Activated CD8-positive, alpha-beta T cell treated with anti-CD3 and anti-CD28 coated beads, Interleukin-2, amount 10 ng/mL, durations not matched to agents 7 days and 5 days (primary cell): ENCODE results near the gene NBDY. TPM values are rescaled to one million over a fixed set of nuclear protein-coding genes. Genes with fewer than 3 reads are reported as not detected.

ENCODE experiments used
- ATAC-seq: fragments of 150-1000 bp; cut with Tn5 transposase; one replicate; pipeline ENCODE4 v1.10.0; 2021; ENCODE audit warnings: moderate library complexity
- CTCF ChIA-PET: fragments of 350-600 bp; sonication (Branson Sonifier 250); formaldehyde crosslinking; loops from one replicate; lab custom pipeline; 2021; ENCODE audit warnings: antibody characterized with exemption; lab: Charles Lee
- POLR2A ChIA-PET: fragments of 350-600 bp; sonication (Branson Sonifier 250); formaldehyde crosslinking; loops from one replicate; lab custom pipeline; 2021; ENCODE audit warnings: antibody characterized with exemption; lab: Charles Lee
- DNase-seq: peaks from one replicate; pipeline ENCODE4 v3.0.0-alpha.2; 2020
- H3K27ac Mint-ChIP-seq: one replicate; pipeline ENCODE4 v1.8.0; 2021; ENCODE audit warnings: mild to moderate bottlenecking, mixed read lengths
- H3K27me3 Mint-ChIP-seq: one replicate; pipeline ENCODE4 v1.8.0; 2021; ENCODE audit warnings: low read depth, mixed read lengths
- H3K36me3 Mint-ChIP-seq: one replicate; pipeline ENCODE4 v1.8.0; 2021; ENCODE audit warnings: low read depth, mixed read lengths
- H3K4me1 Mint-ChIP-seq: one replicate; pipeline ENCODE4 v1.8.0; 2021; ENCODE audit warnings: low read depth, mixed read lengths
- H3K4me3 Mint-ChIP-seq: one replicate; pipeline ENCODE4 v1.8.0; 2021; ENCODE audit warnings: mild to moderate bottlenecking, mixed read lengths
- H3K9me3 Mint-ChIP-seq: one replicate; pipeline ENCODE4 v1.8.0; 2022; ENCODE audit warnings: mixed read lengths; ENCODE audit not compliant: insufficient read depth
- total RNA-seq, 2 experiments: library from RNA; stranded (reverse); gene quantifications; one replicate each; pipeline ENCODE4 v1.2.3, GENCODE V29; 2021

Gene NBDY
- total RNA-seq, 2 experiments from 2014 or later = 28.6 to 31.2 TPM

DNA sequence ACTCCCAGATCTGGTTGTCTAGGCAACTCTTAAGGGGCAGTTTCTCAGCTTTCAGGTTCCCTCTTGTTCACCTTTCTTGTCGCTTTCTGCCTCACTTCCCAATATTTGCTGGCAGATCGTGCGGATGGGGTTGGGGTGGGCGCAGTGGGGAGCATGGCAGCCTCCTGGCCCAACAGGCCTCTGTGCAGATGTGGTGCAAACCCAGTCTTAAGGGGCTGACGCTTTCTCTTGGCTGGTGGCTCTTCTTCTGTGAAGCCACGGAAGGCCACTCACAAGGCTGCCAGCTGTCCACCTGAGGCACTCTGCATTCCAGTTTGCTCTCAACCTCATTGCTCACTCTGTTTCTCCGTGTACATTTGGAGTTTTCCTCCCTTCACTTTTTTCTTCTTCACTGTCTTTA, 61.7 kb downstream of the NBDY start:
- CTCF ChIA-PET = no interaction called here
- no peak for DNase-seq

DNA sequence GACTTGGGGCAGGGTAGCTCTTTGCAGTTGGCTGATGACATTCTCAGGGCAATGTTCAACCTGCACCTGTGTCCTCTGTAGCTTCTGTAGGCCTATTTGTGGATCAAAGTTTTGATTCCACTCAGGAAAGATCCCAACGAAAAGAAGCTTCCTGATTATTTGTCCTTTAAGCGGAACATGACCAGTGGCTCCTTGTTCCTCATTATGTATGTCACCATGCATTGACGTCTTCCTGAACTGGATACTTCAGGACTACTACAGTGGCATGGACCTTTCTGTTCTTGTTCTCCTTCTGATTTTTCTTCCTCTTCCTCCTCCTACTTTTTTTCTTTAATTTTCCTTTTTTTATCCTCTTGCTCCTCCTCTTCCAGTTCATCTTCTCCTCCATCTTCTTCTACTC, 62.4 kb downstream of the NBDY start:
- no peak overlapping the region for H3K4me3 Mint-ChIP-seq
- CTCF ChIA-PET = no interaction called here

More for the DNA sequence above, 61.7 kb downstream of the NBDY start:
- H3K27ac Mint-ChIP-seq = no peak overlapping the region
- POLR2A ChIA-PET = no interaction called here
- no peaks in the 10 kb centered on the region for H3K27me3 Mint-ChIP-seq
- no peaks in the 10 kb centered on the region for H3K9me3 Mint-ChIP-seq
- no peak for ATAC-seq
- no peak overlapping the region for H3K4me3 Mint-ChIP-seq
- H3K4me1 Mint-ChIP-seq = peaks cover 9% of the 10 kb centered on the region
- H3K36me3 Mint-ChIP-seq = peaks cover 6% of the 10 kb centered on the region

DNA sequence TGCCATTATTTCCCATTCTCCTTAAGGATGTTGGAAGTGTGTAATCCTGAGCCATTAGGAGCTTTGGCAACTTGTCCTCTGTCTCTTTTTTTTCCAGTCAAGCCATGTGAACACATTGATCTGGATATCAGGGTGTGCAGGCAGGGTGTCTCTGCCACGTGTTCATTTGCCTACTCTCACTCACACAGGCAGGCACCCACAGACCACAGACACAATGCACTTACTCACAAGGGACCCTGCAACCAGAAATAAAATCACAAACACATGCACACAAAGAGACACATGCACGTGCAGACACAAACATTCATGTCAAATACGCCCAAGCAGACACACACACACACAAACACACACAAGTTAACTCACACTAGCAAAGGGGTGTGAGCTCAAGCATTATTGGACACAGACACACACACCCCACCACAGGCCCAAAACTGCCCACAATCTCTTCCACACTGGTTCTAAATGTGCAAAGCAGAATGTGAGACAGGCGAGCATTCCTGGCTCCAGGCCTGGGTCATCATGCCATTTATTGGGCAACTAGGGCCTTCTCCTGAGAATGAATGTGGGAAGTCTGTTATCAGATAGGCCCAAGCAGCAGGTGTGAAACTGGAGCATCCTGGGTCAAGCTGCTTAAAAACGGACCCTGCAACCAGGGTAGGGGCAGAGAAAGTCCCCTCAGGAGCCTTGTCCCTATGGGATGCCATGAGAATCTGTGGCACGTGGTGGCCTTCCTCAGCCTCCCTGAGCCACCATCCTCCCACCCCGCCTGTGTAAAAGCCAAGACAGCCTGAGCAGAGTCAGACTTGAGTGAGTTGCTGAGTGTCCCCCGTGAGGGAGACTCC, 63.4 kb downstream of the NBDY start:
- POLR2A ChIA-PET = no interaction called here
- Mint-ChIP-seq H3K36me3 (peaks cover 2% of the 10 kb centered on the region), H3K4me3 (no peak overlapping the region), H3K9me3 (no peaks in the 10 kb centered on the region), H3K27me3 (no peaks in the 10 kb centered on the region), H3K4me1 (peaks cover 11% of the 10 kb centered on the region), H3K27ac (no peak overlapping the region)
- CTCF ChIA-PET = no interaction called here
- ATAC-seq = no peak
- DNase-seq = no peak

More for the DNA sequence above, 62.4 kb downstream of the NBDY start:
- no peak for DNase-seq
- POLR2A ChIA-PET = no interaction called here
- H3K36me3 Mint-ChIP-seq = peaks cover 6% of the 10 kb centered on the region
- H3K27me3 Mint-ChIP-seq = no peaks in the 10 kb centered on the region
- no peak for ATAC-seq
- H3K27ac Mint-ChIP-seq = no peak overlapping the region
- H3K4me1 Mint-ChIP-seq = peaks cover 9% of the 10 kb centered on the region
- H3K9me3 Mint-ChIP-seq = no peaks in the 10 kb centered on the region

DNA sequence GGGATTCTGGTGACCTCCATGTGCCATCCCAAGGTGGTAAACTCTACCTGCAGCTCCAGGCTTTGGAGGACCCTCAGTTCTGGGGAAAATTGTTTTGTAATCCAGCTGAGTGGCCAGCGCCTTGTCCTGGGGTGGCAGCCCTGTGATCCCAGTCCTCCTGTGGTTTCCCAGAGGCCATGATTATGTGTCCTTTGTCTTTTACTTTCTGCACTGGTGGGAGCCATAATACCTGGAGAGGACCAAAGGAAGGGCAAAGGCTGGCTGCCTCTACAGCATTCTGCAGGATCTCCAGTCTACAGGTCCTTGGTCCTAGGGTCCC, 64.0 kb downstream of the NBDY start:
- no peak for ATAC-seq
- H3K4me3 Mint-ChIP-seq = no peak overlapping the region
- peaks cover 4% of the 10 kb centered on the region for H3K36me3 Mint-ChIP-seq
- H3K9me3 Mint-ChIP-seq = no peaks in the 10 kb centered on the region
- no peaks in the 10 kb centered on the region for H3K27me3 Mint-ChIP-seq
- ChIA-PET POLR2A (no interaction called here), CTCF (no interaction called here)
- no peak for DNase-seq
- peaks cover 17% of the 10 kb centered on the region for H3K4me1 Mint-ChIP-seq
- no peak overlapping the region for H3K27ac Mint-ChIP-seq

DNA sequence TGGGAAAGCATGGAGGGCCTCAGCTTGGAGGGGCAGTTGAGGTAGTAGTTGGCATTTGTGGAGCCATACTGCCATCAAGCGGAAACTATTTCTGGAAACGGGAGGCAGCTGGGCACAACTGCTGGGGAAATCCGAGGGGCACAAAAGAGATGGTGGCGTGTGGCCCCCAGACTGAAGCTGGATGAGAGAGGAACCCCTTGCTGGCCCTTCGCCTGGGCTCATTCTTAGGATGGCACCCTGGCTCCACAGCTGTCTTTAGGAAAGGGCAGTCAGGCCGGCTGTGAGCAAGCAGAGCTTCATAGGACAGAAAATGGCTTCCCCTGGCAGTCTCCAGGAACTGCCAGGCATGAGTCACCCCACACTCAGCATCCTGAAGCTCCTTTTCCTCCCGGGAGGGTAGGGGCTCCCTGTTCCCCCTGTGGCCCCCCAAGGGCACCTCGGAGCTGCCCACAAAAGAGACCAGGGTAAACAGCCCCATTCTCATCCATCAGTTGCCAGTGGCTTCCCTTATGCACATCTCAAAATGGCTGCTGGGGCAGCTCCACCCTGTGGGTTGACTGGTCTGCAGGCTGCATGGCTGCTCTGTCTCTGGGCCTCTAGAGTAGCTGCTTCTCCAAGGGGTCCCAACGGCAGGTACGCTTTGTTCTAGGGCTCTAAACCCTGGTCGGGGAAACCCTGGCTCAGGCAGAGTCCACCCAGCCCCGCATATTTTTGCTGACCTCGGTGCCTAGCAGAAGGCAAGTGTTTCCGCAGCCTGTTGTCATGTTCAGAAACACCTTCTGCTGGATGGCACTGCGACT, 64.7 kb downstream of the NBDY start:
- Mint-ChIP-seq H3K27ac (no peak overlapping the region), H3K4me3 (no peak overlapping the region), H3K9me3 (no peaks in the 10 kb centered on the region), H3K27me3 (no peaks in the 10 kb centered on the region), H3K4me1 (peaks cover 21% of the 10 kb centered on the region), H3K36me3 (peaks cover 4% of the 10 kb centered on the region)
- ChIA-PET CTCF (no interaction called here), POLR2A (no interaction called here)
- ATAC-seq (no peak), DNase-seq (no peak)

DNA sequence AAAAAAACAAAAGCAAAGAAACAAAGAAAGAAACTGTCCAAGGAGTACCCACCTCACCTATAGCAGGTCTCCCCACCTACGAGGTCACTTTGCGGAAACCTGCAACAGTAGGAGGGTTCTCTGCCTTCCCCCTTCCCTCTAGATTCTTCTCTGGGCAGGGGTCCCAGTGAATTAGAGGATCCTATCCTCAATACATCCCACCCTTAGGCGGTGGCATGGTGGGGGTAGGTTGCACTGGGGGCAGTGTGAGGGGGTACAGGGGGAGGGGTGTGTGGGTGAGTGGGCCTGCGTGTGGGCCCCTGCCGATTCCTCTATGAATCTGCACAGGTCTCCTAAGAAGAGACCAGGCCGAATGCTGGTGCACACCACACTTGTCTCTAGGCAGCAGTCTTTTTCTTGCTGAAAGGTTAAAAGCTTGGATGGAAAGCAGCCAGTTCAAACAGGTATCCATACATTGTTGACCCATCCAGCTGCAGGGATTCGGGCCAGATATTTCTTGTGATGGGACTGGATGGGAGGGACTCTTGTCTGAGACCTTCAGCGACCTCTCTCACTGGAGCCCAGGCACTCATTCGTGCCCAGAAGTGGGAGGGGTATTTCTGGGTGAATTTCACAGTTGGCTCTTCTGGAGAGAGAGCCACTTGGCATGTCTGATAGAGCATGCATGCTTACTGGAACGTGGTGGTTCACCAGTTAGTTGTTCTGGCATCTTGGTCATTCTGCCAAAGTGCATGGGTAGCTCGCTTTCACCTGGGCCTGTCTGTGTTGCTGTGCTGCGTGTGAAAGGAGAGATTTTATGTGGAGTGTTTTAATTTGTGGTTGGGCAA, 65.6 kb downstream of the NBDY start:
- no peak overlapping the region for H3K27ac Mint-ChIP-seq
- peaks cover 7% of the 10 kb centered on the region for H3K36me3 Mint-ChIP-seq
- CTCF ChIA-PET = no interaction called here

DNA sequence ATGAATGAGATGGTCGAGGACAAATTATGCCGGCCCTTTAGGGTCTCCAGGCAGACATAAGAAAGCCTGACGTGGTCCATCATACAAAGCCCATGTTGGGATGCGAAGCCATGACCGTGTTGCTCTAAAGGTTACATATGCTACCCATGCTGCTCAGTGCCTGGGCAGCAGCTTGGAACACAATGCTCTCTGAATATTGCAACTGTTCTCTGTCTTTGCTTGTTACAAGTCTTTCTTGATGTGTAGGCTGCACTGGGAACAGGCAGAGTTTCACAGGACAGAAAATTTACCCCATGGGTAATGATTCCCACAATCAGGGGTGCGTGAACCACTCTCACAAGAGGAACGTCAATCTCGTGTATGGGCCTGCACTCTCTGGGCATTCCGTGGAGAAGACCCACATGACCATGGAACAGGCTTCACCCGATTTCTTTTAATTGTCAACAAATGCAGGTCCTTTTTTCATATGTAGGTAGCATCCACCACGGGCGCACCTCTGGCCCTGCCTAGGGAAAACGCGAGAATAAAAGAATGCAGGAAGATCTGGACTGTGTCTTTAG, 66.3 kb downstream of the NBDY start:
- Mint-ChIP-seq H3K27me3 (no peaks in the 10 kb centered on the region), H3K4me3 (no peak overlapping the region), H3K36me3 (peaks cover 5% of the 10 kb centered on the region), H3K4me1 (peaks cover 35% of the 10 kb centered on the region), H3K27ac (no peak overlapping the region), H3K9me3 (no peaks in the 10 kb centered on the region)
- ChIA-PET POLR2A (no interaction called here), CTCF (no interaction called here)
- ATAC-seq (no peak), DNase-seq (no peak)

More for the DNA sequence above, 65.6 kb downstream of the NBDY start:
- Mint-ChIP-seq H3K9me3 (no peaks in the 10 kb centered on the region), H3K27me3 (no peaks in the 10 kb centered on the region), H3K4me3 (no peak overlapping the region), H3K4me1 (peaks cover 28% of the 10 kb centered on the region)
- DNase-seq (no peak), ATAC-seq (no peak)
- POLR2A ChIA-PET = no interaction called here

DNA sequence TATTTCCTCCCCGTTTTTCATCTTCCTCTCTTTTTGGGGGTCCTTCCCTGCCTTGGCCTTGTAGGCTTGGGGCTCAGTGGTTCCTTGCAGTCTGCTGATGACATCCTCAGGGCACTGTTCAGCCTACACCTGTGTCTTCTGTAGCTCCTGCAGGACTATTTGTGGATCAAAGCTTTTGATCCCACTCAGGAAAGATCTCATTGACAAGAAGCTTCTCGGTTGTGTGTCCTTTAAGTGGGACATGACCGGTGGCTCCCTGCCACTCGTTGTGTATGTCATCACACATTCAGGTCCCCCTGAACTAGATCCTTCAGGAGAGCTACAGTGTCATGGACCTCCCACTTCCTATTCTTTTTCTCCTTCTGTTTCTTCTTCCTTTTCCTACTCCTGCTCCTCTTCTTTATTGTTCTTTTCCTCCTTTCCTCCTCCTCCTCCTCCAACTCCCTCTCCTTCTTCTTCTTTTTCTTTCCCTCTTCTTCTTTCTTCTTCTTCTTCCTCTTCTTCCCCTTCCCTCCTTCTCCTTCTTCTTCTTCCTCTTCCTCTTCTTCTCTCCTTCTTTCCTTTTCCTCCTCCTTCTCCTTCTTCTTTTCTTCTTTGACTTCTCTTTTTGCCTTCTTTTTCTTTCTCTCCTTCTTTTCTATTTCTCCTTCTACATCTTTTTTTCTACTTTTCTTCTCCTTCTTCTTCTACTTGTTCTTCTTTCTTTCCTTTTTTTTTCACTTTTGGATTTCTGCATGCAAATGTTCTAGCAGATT, 67.8 kb downstream of the NBDY start:
- H3K4me1 Mint-ChIP-seq = peaks cover 49% of the 10 kb centered on the region
- DNase-seq = no peak
- no peaks in the 10 kb centered on the region for H3K27me3 Mint-ChIP-seq
- no peak for ATAC-seq
- no peak overlapping the region for H3K27ac Mint-ChIP-seq
- CTCF ChIA-PET = no interaction called here
- no peak overlapping the region for H3K4me3 Mint-ChIP-seq
- H3K9me3 Mint-ChIP-seq = no peaks in the 10 kb centered on the region
- peaks cover 9% of the 10 kb centered on the region for H3K36me3 Mint-ChIP-seq
- POLR2A ChIA-PET = no interaction called here

DNA sequence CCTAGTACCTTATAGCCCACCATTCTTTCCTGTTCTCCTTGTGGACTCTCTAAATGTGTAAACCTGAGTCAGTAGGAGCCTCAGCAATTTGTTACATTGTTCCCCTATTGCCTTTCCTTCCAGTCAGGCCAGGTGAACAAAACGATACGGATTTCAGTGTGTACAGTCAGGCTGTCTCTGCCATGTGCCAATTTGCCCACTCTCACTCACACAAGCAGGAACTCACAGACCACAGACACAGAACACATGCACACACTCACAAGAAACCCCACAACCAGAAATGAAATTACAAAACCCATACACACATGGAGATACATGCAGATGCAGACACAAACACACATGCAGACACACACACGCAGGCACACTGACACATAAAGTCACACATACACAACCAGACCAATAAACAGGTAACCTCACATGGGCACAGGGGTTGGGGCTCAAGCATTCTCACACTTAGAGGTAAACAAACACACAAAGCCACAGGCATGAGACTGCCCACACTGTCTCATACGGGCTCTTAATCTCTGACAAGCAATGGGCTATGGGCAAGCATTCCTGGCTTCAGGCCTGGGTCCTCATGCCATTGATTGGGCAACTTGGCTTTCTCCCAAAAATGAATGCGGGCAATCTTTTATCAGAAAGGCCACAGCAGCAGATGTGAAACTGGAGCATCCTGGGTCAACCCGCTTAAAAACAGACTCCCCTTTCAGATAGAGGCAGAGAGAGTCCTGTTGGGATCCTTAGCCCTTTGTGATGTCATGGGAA, 68.7 kb downstream of the NBDY start:
- POLR2A ChIA-PET = no interaction called here
- peaks cover 46% of the 10 kb centered on the region for H3K4me1 Mint-ChIP-seq
- ATAC-seq (no peak), DNase-seq (no peak)
- H3K27me3 Mint-ChIP-seq = no peaks in the 10 kb centered on the region
- CTCF ChIA-PET = no interaction called here
- peaks cover 9% of the 10 kb centered on the region for H3K36me3 Mint-ChIP-seq
- H3K9me3 Mint-ChIP-seq = no peaks in the 10 kb centered on the region
- peak overlapping the region; percentile 68 for H3K27ac Mint-ChIP-seq
- H3K4me3 Mint-ChIP-seq = no peak overlapping the region

DNA sequence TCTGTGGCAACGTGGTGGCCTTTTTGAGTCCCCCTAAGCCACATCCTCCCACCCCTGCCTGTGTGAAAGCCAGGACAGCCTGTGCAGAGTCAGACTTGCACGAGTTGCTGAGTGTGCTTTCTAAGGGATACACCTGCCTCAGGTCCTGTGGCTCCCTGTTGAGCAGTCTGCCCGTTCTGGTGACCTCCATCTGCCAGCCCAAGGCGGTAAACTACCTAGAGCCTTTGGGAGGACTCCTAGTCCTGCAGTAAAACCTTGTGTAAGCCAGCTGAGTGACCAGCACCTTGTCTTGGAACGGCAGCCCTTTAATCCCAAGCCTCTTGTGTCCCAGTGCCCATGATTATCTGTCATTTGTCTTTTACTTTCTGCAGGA, 69.3 kb downstream of the NBDY start:
- DNase-seq (no peak), ATAC-seq (no peak)
- Mint-ChIP-seq H3K27ac (no peak overlapping the region), H3K27me3 (no peaks in the 10 kb centered on the region), H3K4me3 (no peak overlapping the region), H3K9me3 (no peaks in the 10 kb centered on the region), H3K4me1 (peaks cover 46% of the 10 kb centered on the region), H3K36me3 (peaks cover 9% of the 10 kb centered on the region)
- POLR2A ChIA-PET = no interaction called here
- CTCF ChIA-PET = no interaction called here
